Fibroblast of villous mesenchyme (primary cell): ENCODE measurements around the gene PPP2R2D. TPM values are rescaled to one million over a fixed set of nuclear protein-coding genes. Genes with fewer than 3 reads are reported as not detected.

Experiments used
- DNase-seq: peaks from one replicate; pipeline ENCODE4 v3.0.0-alpha.2; 2010; ENCODE audit warnings: low read depth
- H3K4me3 ChIP-seq: 2 replicates; pipeline ENCODE4 v1.5.1; 2011; ENCODE audit warnings: low read depth, mild to moderate bottlenecking, low read length
- CTCF ChIP-seq: IDR thresholded peaks from 2 replicates; pipeline ENCODE4 v1.5.1; 2012; ENCODE audit warnings: low read depth, mild to moderate bottlenecking, low read length; ENCODE audit not compliant: insufficient read depth
- total RNA-seq: library from RNA; depleted of rRNA; stranded (reverse); fragments of >200 nt; gene quantifications from 2 replicates; pipeline ENCODE4 v1.2.3, GENCODE V29; 2012

The PPP2R2D gene
- total RNA-seq, 1 donor: 30.7 TPM

GRCh38 chr10:131868436-131868835 is 32.4 kb upstream of the PPP2R2D start:
- no peak overlapping the region for H3K4me3 ChIP-seq
- TF ChIP-seq CTCF: no peak
- DNase-seq: no peak

GRCh38 chr10:131869344-131869743 is 31.5 kb upstream of the PPP2R2D start:
- TF ChIP-seq CTCF: no peak
- H3K4me3 ChIP-seq: no peak overlapping the region

DNA sequence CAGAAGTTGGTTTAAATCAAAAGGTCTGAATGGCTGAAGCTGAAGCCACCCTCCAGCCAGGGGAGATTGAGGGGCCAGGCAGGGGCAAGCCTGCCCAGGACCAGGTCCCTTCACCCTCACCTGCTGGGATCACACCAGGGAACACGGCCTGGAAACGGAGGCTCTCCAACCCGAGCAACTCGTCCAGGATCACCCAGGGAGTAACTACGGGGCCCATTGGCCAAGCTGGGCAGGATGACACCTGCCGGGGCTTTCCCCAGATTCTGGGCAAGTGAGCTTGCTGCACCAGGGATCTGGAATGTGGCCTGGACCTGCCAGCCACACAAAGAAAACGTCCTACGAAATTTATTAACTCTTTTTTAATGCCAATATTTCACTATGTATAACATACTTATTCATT is 30.4 kb upstream of the PPP2R2D start:
- no peak for TF ChIP-seq CTCF
- DNase-seq: no peak

More at GRCh38 chr10:131869344-131869743, 31.5 kb upstream of the PPP2R2D start:
- DNase-seq: no peak

DNA sequence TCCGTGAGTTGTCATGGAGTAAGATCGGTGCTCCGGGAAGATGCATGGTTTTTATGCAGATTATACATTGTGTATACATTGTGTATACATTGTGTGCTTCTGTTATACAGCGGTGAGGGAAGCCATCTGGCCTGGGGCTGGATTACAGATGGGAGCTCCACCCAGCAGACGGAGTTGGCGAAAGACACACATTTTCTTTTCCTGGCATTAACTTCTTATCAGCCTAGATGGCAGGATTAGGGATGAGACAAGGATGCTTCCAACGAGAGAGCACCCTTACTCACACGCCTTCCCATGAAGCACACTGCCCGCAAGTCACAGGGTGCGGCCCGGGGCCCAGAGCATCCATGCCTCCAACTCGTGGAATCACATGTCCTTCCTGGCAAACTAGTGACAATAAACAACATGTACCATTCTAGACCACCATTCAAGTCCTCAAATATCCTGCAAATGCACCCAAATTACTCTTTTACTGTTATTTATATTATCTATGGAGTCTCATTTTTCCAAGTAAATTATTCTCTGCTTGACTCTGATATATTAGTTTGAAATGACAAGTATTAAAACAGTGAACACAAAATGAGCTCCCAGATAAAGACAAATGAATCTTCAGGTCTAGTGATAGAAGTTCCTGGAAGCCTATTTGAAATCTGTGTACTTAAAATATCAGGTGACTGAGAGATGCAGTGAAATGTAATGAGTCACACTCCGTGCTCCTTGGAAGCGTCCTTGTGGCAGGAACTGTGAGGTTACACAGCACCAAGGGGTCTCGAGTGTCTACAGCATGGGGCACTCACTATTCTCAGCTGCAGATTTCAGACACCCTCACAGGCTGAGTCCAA is 29.8 kb upstream of the PPP2R2D start:
- no peak for TF ChIP-seq CTCF
- DNase-seq: no peak
- H3K4me3 ChIP-seq: no peak overlapping the region

More for the DNA sequence above, 30.4 kb upstream of the PPP2R2D start:
- no peak overlapping the region for H3K4me3 ChIP-seq

DNA sequence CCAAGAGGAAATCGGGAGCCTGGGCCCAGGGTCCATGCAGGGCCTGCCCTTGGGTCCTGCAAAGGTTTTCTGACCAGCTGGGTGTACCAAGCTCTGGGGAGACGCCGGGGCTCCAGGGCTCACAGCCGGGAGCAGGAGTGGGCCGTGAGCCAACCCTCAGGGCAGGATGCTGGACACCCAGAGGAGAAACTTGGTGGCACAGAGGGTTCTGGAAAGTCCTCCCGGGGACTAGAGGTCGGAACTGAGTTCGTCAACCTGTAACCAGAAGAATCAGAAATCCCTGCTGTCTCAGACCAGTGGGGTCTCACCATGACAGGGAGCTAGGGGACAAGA is 29.2 kb upstream of the PPP2R2D start:
- no peak overlapping the region for H3K4me3 ChIP-seq
- DNase-seq: no peak
- TF ChIP-seq CTCF: no peak

DNA sequence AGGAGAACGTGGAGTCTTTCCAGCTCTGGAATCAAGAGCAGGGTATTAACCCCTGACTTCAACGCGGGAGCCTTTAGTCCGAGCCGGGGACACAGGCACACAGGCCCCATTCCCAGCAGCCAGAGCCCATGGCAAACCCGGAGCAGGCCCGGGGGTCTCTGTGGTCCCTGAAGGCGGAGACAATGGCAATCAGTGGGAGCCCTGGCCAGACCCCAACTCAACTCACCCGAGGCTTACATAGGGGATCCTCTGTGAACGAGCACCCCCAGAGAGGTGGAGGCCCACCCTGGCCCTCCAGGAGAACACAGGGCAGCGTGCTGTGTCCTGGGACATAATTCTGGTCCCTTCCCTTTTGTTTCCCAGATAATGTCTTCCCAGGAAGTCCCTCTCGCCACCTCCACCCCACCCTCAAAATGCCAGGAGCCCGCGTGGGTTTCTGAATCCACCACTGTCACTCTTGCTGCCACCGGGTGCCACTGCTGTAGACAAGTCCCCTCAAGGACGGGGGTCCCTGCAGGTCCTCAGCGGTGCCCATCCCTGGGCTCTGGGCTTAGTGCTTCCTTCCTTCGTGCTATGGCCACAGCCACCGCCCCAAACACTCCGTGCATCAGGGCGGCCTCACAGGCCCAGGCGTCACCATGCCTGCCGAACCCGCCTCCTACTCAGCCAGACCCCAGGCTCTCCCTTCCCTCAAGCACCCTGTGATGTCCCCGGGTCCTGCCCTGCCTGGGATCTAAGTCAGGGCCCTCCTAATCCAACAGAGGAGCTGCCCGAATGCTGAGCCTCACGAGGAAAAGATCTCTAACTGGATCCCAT is 28.6 kb upstream of the PPP2R2D start:
- no peak for TF ChIP-seq CTCF
- DNase-seq: no peak
- H3K4me3 ChIP-seq: no peak overlapping the region
